ENCODE results near the gene MOGAT3.

The MOGAT3 gene

GRCh38 chr7:101162551-101163278, 38.1 kb downstream of the MOGAT3 start:
- in situ Hi-C loops (cut with MboI; ENCODE audit: low sequenced_read_pairs), result no loop called here

- in situ Hi-C loops (cut with MboI; ENCODE audit: low sequenced_read_pairs), result no loop called here
Observed at GRCh38 chr7:101161692-101162471, 39.0 kb downstream of the MOGAT3 start.

GRCh38 chr7:101160910-101161309, 39.9 kb downstream of the MOGAT3 start:
- in situ Hi-C loops (cut with MboI; ENCODE audit: low sequenced_read_pairs), result no loop called here

- in situ Hi-C loops (cut with MboI; ENCODE audit: low sequenced_read_pairs), result no loop called here
Observed at GRCh38 chr7:101159696-101160674, 40.9 kb downstream of the MOGAT3 start.

- in situ Hi-C loops (cut with MboI; ENCODE audit: low sequenced_read_pairs), result no loop called here
Observed at GRCh38 chr7:101156866-101157589, 43.8 kb downstream of the MOGAT3 start.

GRCh38 chr7:101156277-101156676, 44.6 kb downstream of the MOGAT3 start:
- in situ Hi-C loops (cut with MboI; ENCODE audit: low sequenced_read_pairs), result no loop called here

- in situ Hi-C loops (cut with MboI; ENCODE audit: low sequenced_read_pairs), result no loop called here
Observed at GRCh38 chr7:101155303-101155702, 45.5 kb downstream of the MOGAT3 start.

GRCh38 chr7:101154693-101155102, 46.1 kb downstream of the MOGAT3 start:
- in situ Hi-C loops (cut with MboI; ENCODE audit: low sequenced_read_pairs), result no loop called here

- in situ Hi-C loops (cut with MboI; ENCODE audit: low sequenced_read_pairs), result no loop called here
Observed at GRCh38 chr7:101153969-101154692, 46.7 kb downstream of the MOGAT3 start, which contains the start of gene AP1S1. Gene AP1S1 (plus strand): TSS chr7:101154476. CDS start chr7:101154515, 39 bp downstream.

- in situ Hi-C loops (cut with MboI; ENCODE audit: low sequenced_read_pairs), result no loop called here
Observed at GRCh38 chr7:101151908-101152651, 48.8 kb downstream of the MOGAT3 start.

Measured in HL-60/S4 treated with retinoic acid at 250 ng/mL for 4 days and 3 days (cell line).